Left lung (tissue), 10 donors: ENCODE results near the gene LONP2. TPM values are rescaled to one million over a fixed set of nuclear protein-coding genes. Genes with fewer than 3 reads are reported as not detected.
A peak's percentile ranks its signal among the peaks of the same experiment; 100 is the strongest.
"Not testable (repeated sequence)": the region's sequence is repeated elsewhere in the genome, so short reads cannot be mapped to it uniquely, and the experiment has no call there.

Experiments
- ATAC-seq: fragments of 200-7000 bp; cut with Tn5 transposase; one replicate; pipeline ENCODE4 v1.9.1; 2020; ENCODE audit warnings: moderate library complexity
- DNase-seq, 4 donors: peaks; one replicate each; pipeline ENCODE4 v3.0.0-alpha.2; 2013 to 2020
- H3K27ac ChIP-seq, 2 donors: fragments of 200-600 bp; sonication (generic) in 1 of 2; one replicate each; pipeline versions ENCODE4 v1.5.0 to v1.8.0; 2020 to 2021
- H3K27me3 ChIP-seq, 2 donors: fragments of 200-600 bp; sonication (generic) in 1 of 2; one replicate each; pipeline versions ENCODE4 v1.5.0 to v1.8.0; 2020 to 2021
- H3K36me3 ChIP-seq, 2 donors: fragments of 200-600 bp; sonication (generic) in 1 of 2; one replicate each; pipeline versions ENCODE4 v1.5.0 to v1.8.0; 2020 to 2021
- H3K4me1 ChIP-seq, 2 donors: fragments of 200-600 bp; one replicate each; pipeline ENCODE4 v1.8.0; 2021
- H3K4me3 ChIP-seq, 2 donors: fragments of 200-600 bp; sonication (generic) in 1 of 2; one replicate each; pipeline versions ENCODE4 v1.5.0 to v1.8.0; 2020 to 2021; ENCODE audit warnings: mild to moderate bottlenecking in 1 of 2
- H3K9me3 ChIP-seq, 2 donors: fragments of 200-600 bp; sonication (generic) in 1 of 2; one replicate each; pipeline versions ENCODE4 v1.5.0 to v1.8.0; 2020 to 2021
- CTCF ChIP-seq, 2 donors: fragments of 200-600 bp; sonication (generic) in 1 of 2; IDR thresholded peaks; one replicate each; pipeline versions ENCODE4 v1.5.0 to v1.8.0; 2021; ENCODE audit warnings: antibody characterized with exemption in 2 of 2
- intact Hi-C, 2 donors: fragments of 100-400 bp; cut with DNase I; formaldehyde crosslinking; loops; one replicate each; pipeline versions ENCODE4 v1.11.2 to v1.14.2; 2022
- polyA plus RNA-seq, 6 donors: library from polyadenylated mRNA; unstranded; fragments of 120-200 nt; gene quantifications; one replicate each; pipeline ENCODE4 v1.2.1, GENCODE V29; 2013; ENCODE audit not compliant: insufficient read length in 6 of 6
- total RNA-seq, 2 donors: library from RNA; stranded (reverse); fragmentation: NEBNext Ultra II Directional; extraction: Animal tissue kit (Norgen Biotek cat#: 25700); gene quantifications; one replicate each; pipeline ENCODE4 v1.2.1, GENCODE V29; 2021
- donor health status: DM: no; HTN: yes; CAD: no.
- donor health status: DM: no; HTN: no; CAD: no.

The LONP2 gene
- total and polyA plus RNA-seq, 8 donors, result 63.2 to 89.2 (median 75.4) TPM

GRCh38 chr16:48392407-48392806 is 148.3 kb downstream of the LONP2 start:
- no peak for TF ChIP-seq CTCF (IDR thresholded peaks at IDR 0.05)
- ATAC-seq, result no peak
- Histone ChIP-seq H3K27ac (no peak overlapping the region), H3K4me3 (no peak overlapping the region), H3K36me3 (no peaks in the 10 kb centered on the region), H3K4me1 (no peaks in the 10 kb centered on the region), H3K9me3 (no peaks in the 10 kb centered on the region), H3K27me3 (no peaks in the 10 kb centered on the region)
- intact Hi-C loops, result no loop called here
- no peak for DNase-seq

- Histone ChIP-seq H3K27me3 (no peaks in the 10 kb centered on the region), H3K4me1 (no peaks in the 10 kb centered on the region), H3K4me3 (no peak overlapping the region), H3K27ac (peak overlapping the region in 1 of 2 donors; percentile 33), H3K36me3 (no peaks in the 10 kb centered on the region), H3K9me3 (no peaks in the 10 kb centered on the region)
- intact Hi-C loops, result no loop called here
- ATAC-seq (peak; percentile 60), DNase-seq (peak in 1 of 4 donors; percentile 54)
- TF ChIP-seq CTCF (IDR thresholded peaks at IDR 0.05), result no peak
Observed at GRCh38 chr16:48393485-48394354, 149.6 kb downstream of the LONP2 start.

- ATAC-seq, result no peak
- H3K27ac ChIP-seq, result peak overlapping the region in 1 of 2 donors; percentile 33
- H3K27me3 ChIP-seq, result no peaks in the 10 kb centered on the region
- H3K9me3 ChIP-seq, result no peaks in the 10 kb centered on the region
- no peak overlapping the region for H3K4me3 ChIP-seq
- TF ChIP-seq CTCF (IDR thresholded peaks at IDR 0.05), result no peak
- DNase-seq, result no peak
- intact Hi-C loops, result no loop called here
- no peaks in the 10 kb centered on the region for H3K36me3 ChIP-seq
- H3K4me1 ChIP-seq, result no peaks in the 10 kb centered on the region
Observed at GRCh38 chr16:48394355-48394703, 150.2 kb downstream of the LONP2 start.

- Histone ChIP-seq H3K27me3 (no peaks in the 10 kb centered on the region), H3K36me3 (no peaks in the 10 kb centered on the region), H3K4me3 (no peak overlapping the region), H3K27ac (no peak overlapping the region), H3K9me3 (no peaks in the 10 kb centered on the region), H3K4me1 (no peaks in the 10 kb centered on the region)
- DNase-seq (no peak), ATAC-seq (peak; percentile 29)
- intact Hi-C loops, result no loop called here
- no peak for TF ChIP-seq CTCF (IDR thresholded peaks at IDR 0.05)
Observed at GRCh38 chr16:48395375-48395774, 151.3 kb downstream of the LONP2 start.

- H3K4me1 ChIP-seq, H3K36me3 ChIP-seq, intact Hi-C loops, H3K27ac ChIP-seq, H3K9me3 ChIP-seq, ATAC-seq, H3K27me3 ChIP-seq, DNase-seq, H3K4me3 ChIP-seq: not testable (repeated sequence)
Observed at GRCh38 chr16:48402547-48402946, 158.4 kb downstream of the LONP2 start.
